Neuron (in vitro differentiated cells): ENCODE results near the gene SLC1A2.
"Not testable (repeated sequence)": the region's sequence is repeated elsewhere in the genome, so short reads cannot be mapped to it uniquely, and the experiment has no call there.

Source experiments
- H2AFZ ChIP-seq: one replicate; pipeline ENCODE4 v1.6.1; 2013; ENCODE audit warnings: low read depth, mild to moderate bottlenecking, inconsistent platforms, low read length, moderate library complexity
- H3K27me3 ChIP-seq: one replicate; pipeline ENCODE4 v1.6.1; 2013; ENCODE audit warnings: low read length; ENCODE audit not compliant: insufficient read depth
- H3K36me3 ChIP-seq: one replicate; pipeline ENCODE4 v1.6.1; 2013; ENCODE audit warnings: low read length; ENCODE audit not compliant: insufficient read depth
- H3K4me1 ChIP-seq: one replicate; pipeline ENCODE4 v1.6.1; 2013; ENCODE audit warnings: low read length; ENCODE audit not compliant: insufficient read depth
- H3K4me3 ChIP-seq: 2 replicates; pipeline ENCODE4 v1.5.1; 2013; ENCODE audit warnings: mild to moderate bottlenecking, low read length, moderate library complexity
- H3K9me3 ChIP-seq: one replicate; pipeline ENCODE4 v1.6.1; 2013; ENCODE audit warnings: low read length

SLC1A2 gene

DNA sequence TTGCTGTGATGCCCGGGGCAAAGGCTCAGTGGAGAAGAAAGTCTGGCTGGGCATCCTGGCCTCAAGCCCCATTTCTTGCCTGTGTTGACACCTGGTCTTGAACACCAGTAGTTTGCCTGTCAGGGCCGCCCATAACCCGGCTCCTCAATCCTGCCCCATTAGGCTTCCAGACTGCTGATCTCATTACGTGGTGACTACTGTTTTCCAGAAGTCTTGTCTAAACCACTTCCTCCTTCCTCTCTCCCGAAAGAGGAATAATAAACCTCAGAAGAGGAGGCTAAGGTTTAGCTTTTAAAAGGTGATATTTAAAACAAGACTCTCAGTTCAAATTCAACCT lies 182.7 kb downstream of the SLC1A2 start:
- H3K36me3 ChIP-seq, result no peaks in the 10 kb centered on the region
- no peak overlapping the region for H3K4me3 ChIP-seq
- H3K9me3 ChIP-seq, result no peaks in the 10 kb centered on the region
- H3K4me1 ChIP-seq, result peaks cover 4% of the 10 kb centered on the region
- no peak overlapping the region for H2AFZ ChIP-seq
- no peaks in the 10 kb centered on the region for H3K27me3 ChIP-seq

DNA sequence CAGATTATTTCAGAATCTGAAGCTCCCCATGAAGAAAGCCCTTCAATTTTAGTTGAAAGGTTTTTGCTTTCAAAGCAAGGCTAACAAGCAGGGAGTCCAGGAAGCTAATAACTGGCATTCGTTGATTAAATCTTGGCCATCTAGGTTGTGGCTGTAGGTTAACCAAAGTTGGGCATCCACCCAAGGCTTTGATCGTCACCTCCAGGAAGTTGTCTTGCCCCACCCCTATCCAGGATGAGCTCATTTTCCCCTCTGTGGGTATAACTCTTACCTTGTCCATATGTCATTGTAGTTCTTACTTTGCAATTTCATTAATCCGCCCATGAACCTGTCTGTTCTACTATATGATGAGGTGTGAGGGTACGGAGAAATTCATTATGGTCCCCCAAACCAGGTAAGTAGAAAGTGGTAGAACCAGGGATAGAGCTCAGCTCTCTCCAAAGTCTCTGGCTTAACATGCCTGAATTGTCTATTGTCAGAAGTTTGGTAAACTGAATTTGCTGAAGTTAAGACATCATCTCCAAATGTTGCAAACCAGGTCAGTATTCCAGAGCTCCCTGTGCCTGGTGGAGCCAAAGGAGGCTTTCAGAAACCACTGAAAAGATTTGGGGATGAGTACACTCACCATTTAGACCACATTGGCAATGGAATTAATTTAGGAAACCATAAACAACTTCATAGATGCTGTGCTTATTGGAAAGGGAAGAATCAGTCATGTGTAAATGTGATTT lies 183.3 kb downstream of the SLC1A2 start:
- H3K4me1 ChIP-seq, result peaks cover 4% of the 10 kb centered on the region
- no peaks in the 10 kb centered on the region for H3K9me3 ChIP-seq
- H2AFZ ChIP-seq, result no peak overlapping the region
- no peaks in the 10 kb centered on the region for H3K36me3 ChIP-seq
- no peak overlapping the region for H3K4me3 ChIP-seq
- no peaks in the 10 kb centered on the region for H3K27me3 ChIP-seq

DNA sequence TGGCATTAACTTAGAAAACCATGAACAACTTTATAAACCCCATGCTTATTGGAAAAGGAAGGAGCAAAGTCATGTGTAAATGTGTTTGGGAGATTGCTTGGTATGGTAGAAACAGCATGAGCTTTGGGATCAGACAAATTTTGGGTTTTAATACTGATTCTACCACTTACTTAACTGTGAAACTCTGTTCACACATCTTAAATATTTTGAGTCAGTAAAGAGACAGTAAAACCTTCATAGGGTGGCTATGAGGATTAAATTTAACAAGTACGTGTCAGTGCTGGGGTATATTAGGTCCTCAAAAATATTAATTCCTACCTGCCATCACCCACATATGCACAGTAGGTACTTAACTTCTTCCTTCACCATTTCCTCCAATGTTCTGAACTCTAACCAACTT lies 183.9 kb downstream of the SLC1A2 start:
- H3K27me3 ChIP-seq, result no peaks in the 10 kb centered on the region
- no peak overlapping the region for H2AFZ ChIP-seq
- no peak overlapping the region for H3K4me3 ChIP-seq
- peaks cover 4% of the 10 kb centered on the region for H3K4me1 ChIP-seq
- H3K9me3 ChIP-seq, result no peaks in the 10 kb centered on the region
- no peaks in the 10 kb centered on the region for H3K36me3 ChIP-seq

DNA sequence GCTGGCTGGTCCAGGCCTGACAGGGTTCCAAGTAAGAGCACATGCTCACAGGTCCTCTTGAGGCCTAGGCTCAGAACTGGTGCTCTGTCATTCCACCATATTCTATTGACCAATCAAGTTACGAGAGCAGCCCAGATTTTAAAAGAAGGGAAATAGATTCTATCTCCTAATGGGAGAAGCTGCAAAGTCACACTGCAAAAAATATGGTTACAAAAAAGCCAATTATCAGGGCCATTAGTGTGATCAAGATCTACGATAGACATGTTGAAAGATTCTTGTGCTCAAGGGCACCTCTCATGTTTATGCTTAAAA lies 184.2 kb downstream of the SLC1A2 start:
- no peaks in the 10 kb centered on the region for H3K27me3 ChIP-seq
- H3K4me3 ChIP-seq, result no peak overlapping the region
- H3K4me1 ChIP-seq, result peaks cover 4% of the 10 kb centered on the region
- no peaks in the 10 kb centered on the region for H3K36me3 ChIP-seq
- H3K9me3 ChIP-seq, result no peaks in the 10 kb centered on the region
- no peak overlapping the region for H2AFZ ChIP-seq

DNA sequence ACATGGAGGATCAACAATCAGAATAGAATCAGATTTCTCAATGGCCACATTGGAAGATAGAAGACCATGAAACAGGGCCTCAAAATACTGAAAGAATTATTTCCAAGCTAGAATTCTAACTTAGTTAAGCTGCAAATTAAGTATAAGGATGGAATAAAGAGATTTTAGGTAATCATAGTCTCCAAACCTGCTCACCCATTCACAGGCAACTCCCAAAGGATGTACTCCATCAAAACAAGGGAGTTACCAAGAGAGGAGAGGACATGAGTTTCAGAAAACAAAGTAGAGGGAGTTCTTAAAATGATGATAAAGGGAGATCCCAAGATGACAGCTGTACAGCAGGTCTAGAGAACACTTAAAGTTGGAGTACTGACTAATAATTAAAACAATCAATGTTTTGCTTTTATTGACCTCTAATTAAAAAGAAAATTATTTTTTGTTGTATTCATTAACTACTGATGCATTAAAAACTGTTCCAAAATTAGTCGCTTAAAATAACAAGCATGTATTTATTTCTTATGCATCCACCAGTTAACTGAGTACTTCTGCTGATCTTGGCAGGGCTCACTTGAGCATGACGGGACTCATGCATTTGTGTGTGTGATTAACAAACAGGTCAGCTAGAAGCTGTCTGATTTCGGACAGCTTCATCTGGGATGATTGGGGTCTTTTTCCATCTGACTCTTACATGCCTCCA lies 184.8 kb downstream of the SLC1A2 start:
- Histone ChIP-seq H3K4me3 (no peak overlapping the region), H2AFZ (no peak overlapping the region), H3K9me3 (no peaks in the 10 kb centered on the region), H3K27me3 (no peaks in the 10 kb centered on the region), H3K4me1 (peaks cover 4% of the 10 kb centered on the region), H3K36me3 (no peaks in the 10 kb centered on the region)

DNA sequence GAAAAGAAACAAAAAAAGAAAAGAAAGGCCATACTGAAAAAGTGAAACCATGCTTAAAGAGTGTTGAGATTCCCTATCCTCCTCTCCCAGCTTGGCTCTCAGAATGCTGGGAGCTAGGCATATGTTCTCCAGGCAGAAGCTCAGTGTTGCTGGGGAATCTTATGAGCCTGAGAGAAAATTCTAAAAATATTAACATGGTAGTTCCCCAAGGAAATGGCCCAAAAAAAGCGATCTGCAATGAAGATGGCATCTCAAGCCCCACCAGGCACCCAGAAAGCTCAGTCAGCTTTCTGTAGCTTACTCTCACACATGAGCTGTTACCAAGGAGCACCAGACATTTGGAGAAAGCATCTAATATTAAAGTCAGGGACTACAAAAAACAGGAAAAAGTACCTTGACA lies 185.8 kb downstream of the SLC1A2 start:
- H3K9me3 ChIP-seq, result no peaks in the 10 kb centered on the region
- H2AFZ ChIP-seq, result no peak overlapping the region
- H3K27me3 ChIP-seq, result no peaks in the 10 kb centered on the region
- peaks cover 4% of the 10 kb centered on the region for H3K4me1 ChIP-seq
- no peaks in the 10 kb centered on the region for H3K36me3 ChIP-seq
- H3K4me3 ChIP-seq, result no peak overlapping the region

- H3K36me3 ChIP-seq, result no peaks in the 10 kb centered on the region
- H3K27me3 ChIP-seq, result no peaks in the 10 kb centered on the region
- no peaks in the 10 kb centered on the region for H3K9me3 ChIP-seq
- H2AFZ ChIP-seq, result no peak overlapping the region
- H3K4me3 ChIP-seq, result no peak overlapping the region
- H3K4me1 ChIP-seq, result peaks cover 4% of the 10 kb centered on the region
Observed at GRCh38 chr11:35232891-35233330, 186.4 kb downstream of the SLC1A2 start.

- no peak overlapping the region for H2AFZ ChIP-seq
- no peaks in the 10 kb centered on the region for H3K27me3 ChIP-seq
- no peak overlapping the region for H3K4me3 ChIP-seq
- no peaks in the 10 kb centered on the region for H3K4me1 ChIP-seq
- no peaks in the 10 kb centered on the region for H3K9me3 ChIP-seq
- H3K36me3 ChIP-seq, result no peaks in the 10 kb centered on the region
Observed at GRCh38 chr11:35231076-35231860, 188.1 kb downstream of the SLC1A2 start.

DNA sequence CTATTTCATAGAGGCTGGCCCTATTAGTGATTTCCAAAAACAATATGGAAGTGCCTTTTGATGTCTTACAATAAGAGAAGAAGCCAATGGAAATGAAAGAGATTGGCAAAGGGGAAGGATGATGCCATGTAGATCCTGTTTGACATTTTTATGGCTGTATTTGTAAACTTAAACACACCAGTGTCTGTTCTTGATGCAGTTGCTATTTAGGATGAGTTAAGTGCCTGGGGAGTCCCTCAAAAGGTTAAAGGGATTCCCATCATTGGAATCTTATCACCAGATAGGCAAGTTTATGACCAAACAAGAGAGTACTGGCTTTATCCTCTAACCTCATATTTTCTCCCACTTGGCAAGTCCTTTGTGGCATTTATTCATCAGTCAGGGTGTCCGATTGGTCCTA lies 189.0 kb downstream of the SLC1A2 start:
- no peaks in the 10 kb centered on the region for H3K27me3 ChIP-seq
- H3K4me1 ChIP-seq, result no peaks in the 10 kb centered on the region
- no peaks in the 10 kb centered on the region for H3K36me3 ChIP-seq
- no peak overlapping the region for H2AFZ ChIP-seq
- H3K4me3 ChIP-seq, result no peak overlapping the region
- H3K9me3 ChIP-seq, result no peaks in the 10 kb centered on the region

GRCh38 chr11:35228328-35228725 lies 191.0 kb downstream of the SLC1A2 start:
- peaks cover 8% of the 10 kb centered on the region for H3K4me1 ChIP-seq
- H3K9me3 ChIP-seq, result no peaks in the 10 kb centered on the region
- no peaks in the 10 kb centered on the region for H3K27me3 ChIP-seq
- H3K36me3 ChIP-seq, result no peaks in the 10 kb centered on the region
- H3K4me3 ChIP-seq, result no peak overlapping the region
- no peak overlapping the region for H2AFZ ChIP-seq

GRCh38 chr11:35227576-35228327 lies 191.6 kb downstream of the SLC1A2 start:
- peaks cover 14% of the 10 kb centered on the region for H3K4me1 ChIP-seq
- no peak overlapping the region for H3K4me3 ChIP-seq
- H3K9me3 ChIP-seq, result no peaks in the 10 kb centered on the region
- H3K27me3 ChIP-seq, result no peaks in the 10 kb centered on the region
- H3K36me3 ChIP-seq, result no peaks in the 10 kb centered on the region
- H2AFZ ChIP-seq, result no peak overlapping the region

GRCh38 chr11:35226756-35227155 lies 192.6 kb downstream of the SLC1A2 start:
- not testable (repeated sequence) for H3K36me3 ChIP-seq, H2AFZ ChIP-seq, H3K4me3 ChIP-seq, H3K9me3 ChIP-seq, H3K27me3 ChIP-seq
- peaks cover 18% of the 10 kb centered on the region for H3K4me1 ChIP-seq
